ENCODE results near the gene ANK3.

Gene ANK3

GRCh38 chr10:60376221-60377041 is 13.2 kb downstream of the ANK3 start:
- no peak for DNase-seq

- no peak for DNase-seq
Observed at GRCh38 chr10:60375293-60376004, 14.2 kb downstream of the ANK3 start.

GRCh38 chr10:60374836-60375235 is 14.8 kb downstream of the ANK3 start:
- DNase-seq, result no peak

GRCh38 chr10:60372436-60372835 is 17.2 kb downstream of the ANK3 start:
- no peak for DNase-seq

GRCh38 chr10:60369547-60369930 is 20.1 kb downstream of the ANK3 start:
- DNase-seq, result no peak

GRCh38 chr10:60368875-60369546 is 20.7 kb downstream of the ANK3 start:
- peak in 1 of 2 experiments; percentile 2 for DNase-seq

GRCh38 chr10:60367901-60368300 is 21.8 kb downstream of the ANK3 start:
- DNase-seq, result no peak

GRCh38 chr10:60367431-60367830 is 22.2 kb downstream of the ANK3 start:
- DNase-seq, result no peak

GRCh38 chr10:60367024-60367423 is 22.7 kb downstream of the ANK3 start:
- no peak for DNase-seq

GRCh38 chr10:60363187-60363586 is 26.5 kb downstream of the ANK3 start:
- no peak for DNase-seq

- DNase-seq, result no peak
Observed at GRCh38 chr10:60362461-60362860, 27.2 kb downstream of the ANK3 start.

- no peak for DNase-seq
Observed at GRCh38 chr10:60359066-60359465, 30.6 kb downstream of the ANK3 start.

GRCh38 chr10:60358282-60358681 is 31.4 kb downstream of the ANK3 start:
- no peak for DNase-seq

- DNase-seq, result peak; percentile 7 to 12
Observed at GRCh38 chr10:60353519-60354258, 36.0 kb downstream of the ANK3 start.

GRCh38 chr10:60352105-60352504 is 37.6 kb downstream of the ANK3 start:
- DNase-seq, result no peak

- DNase-seq, result no peak
Observed at GRCh38 chr10:60351191-60351853, 38.4 kb downstream of the ANK3 start.

GRCh38 chr10:60350400-60350799 is 39.3 kb downstream of the ANK3 start:
- no peak for DNase-seq

GRCh38 chr10:60349426-60349825 is 40.2 kb downstream of the ANK3 start:
- DNase-seq, result no peak

GRCh38 chr10:60348982-60349381 is 40.7 kb downstream of the ANK3 start:
- DNase-seq, result no peak

- no peak for DNase-seq
Observed at GRCh38 chr10:60347270-60347669, 42.4 kb downstream of the ANK3 start.

- DNase-seq, result no peak
Observed at GRCh38 chr10:60346661-60347060, 43.0 kb downstream of the ANK3 start.

GRCh38 chr10:60343254-60343653 is 46.4 kb downstream of the ANK3 start:
- no peak for DNase-seq

GRCh38 chr10:60341969-60342368 is 47.7 kb downstream of the ANK3 start:
- no peak for DNase-seq
